Keratinocyte (primary cell): Measurements from ENCODE around the gene C1S. TPM values are rescaled to one million over a fixed set of nuclear protein-coding genes. Genes with fewer than 3 reads are reported as not detected.
A peak's percentile ranks its signal among the peaks of the same experiment; 100 is the strongest.

Source experiments
- DNase-seq: peaks from one replicate; pipeline ENCODE4 v3.0.0-alpha.2; 2011; ENCODE audit warnings: low read depth, missing footprints, low spot score
- FAIRE-seq: peaks from 2 replicates; lab custom pipeline; 2011; peaks lifted over from hg19 to GRCh38; lab: Jason Lieb, UNC
- H2AFZ ChIP-seq: 2 replicates; pipeline ENCODE4 v1.6.0; 2012; ENCODE audit warnings: low read length, control low read depth, inconsistent platforms; ENCODE audit not compliant: control insufficient read depth
- H3K27ac ChIP-seq: 2 replicates; pipeline ENCODE4 v1.5.1; 2011; ENCODE audit warnings: low read length; ENCODE audit not compliant: control insufficient read depth, insufficient read depth
- H3K27me3 ChIP-seq: 3 replicates; pipeline ENCODE4 v1.6.0; 2011; ENCODE audit warnings: low read length; ENCODE audit not compliant: control insufficient read depth, insufficient read depth; ENCODE audit errors: extremely low read depth
- H3K36me3 ChIP-seq, 2 experiments: 2 replicates in 1 of 2; 3 replicates in 1 of 2; pipeline ENCODE4 v1.5.1; 2011; ENCODE audit warnings: low read length in 2 of 2, mild to moderate bottlenecking in 1 of 2; ENCODE audit not compliant: control insufficient read depth in 2 of 2, insufficient read depth in 2 of 2; ENCODE audit errors: extremely low read depth in 1 of 2
- H3K4me1 ChIP-seq: 3 replicates; pipeline ENCODE4 v1.5.1; 2011; ENCODE audit warnings: low read length; ENCODE audit not compliant: control insufficient read depth, insufficient read depth; ENCODE audit errors: extremely low read depth
- H3K4me2 ChIP-seq: 3 replicates; pipeline ENCODE4 v1.6.0; 2011; ENCODE audit warnings: low read depth, low read length; ENCODE audit not compliant: control insufficient read depth, insufficient read depth; ENCODE audit errors: extremely low read depth
- H3K4me3 ChIP-seq, 3 experiments: fragments of 200-600 bp in 1 of 3; sonication (generic) in 1 of 3; 2 replicates in 2 of 3; 3 replicates in 1 of 3; pipeline ENCODE4 v1.5.1; 2011 to 2016; ENCODE audit warnings: low read length in 3 of 3, mild to moderate bottlenecking in 3 of 3, control low read depth in 2 of 3, inconsistent platforms in 1 of 3, low read depth in 1 of 3, mixed read lengths in 1 of 3, mixed run types in 1 of 3, moderate library complexity in 1 of 3; ENCODE audit not compliant: control insufficient read depth in 2 of 3, insufficient read depth in 2 of 3; ENCODE audit errors: extremely low read depth in 1 of 3
- H3K79me2 ChIP-seq: 2 replicates; pipeline ENCODE4 v1.6.0; 2012; ENCODE audit warnings: low read length; ENCODE audit not compliant: control insufficient read depth, insufficient read depth
- H3K9ac ChIP-seq: 3 replicates; pipeline ENCODE4 v1.6.0; 2011; ENCODE audit warnings: low read length; ENCODE audit not compliant: control insufficient read depth, insufficient read depth; ENCODE audit errors: extremely low read depth
- H3K9me1 ChIP-seq: 3 replicates; pipeline ENCODE4 v1.6.0; 2011; ENCODE audit warnings: low read length; ENCODE audit not compliant: control insufficient read depth, insufficient read depth; ENCODE audit errors: extremely low read depth
- H3K9me3 ChIP-seq: 2 replicates; pipeline ENCODE4 v1.5.1; 2012; ENCODE audit warnings: low read depth, low read length; ENCODE audit not compliant: control insufficient read depth
- H4K20me1 ChIP-seq: 3 replicates; pipeline ENCODE4 v1.6.0; 2011; ENCODE audit warnings: low read length; ENCODE audit not compliant: control insufficient read depth, insufficient read depth; ENCODE audit errors: extremely low read depth
- EZH2 ChIP-seq: IDR thresholded peaks from one replicate; pipeline ENCODE4 v1.6.1; 2012; ENCODE audit warnings: inconsistent platforms, mild to moderate bottlenecking, low read length, moderate library complexity
- dilution Hi-C: fragments of 300-500 bp; cut with MboI; formaldehyde crosslinking; loops from one replicate; pipeline ENCODE4 v1.7.0; 2020; ENCODE audit warnings: low sequenced_read_pairs; ENCODE audit not compliant: extremely low pct_ligation_motif_present
- polyA plus RNA-seq, 5 experiments: library from polyadenylated mRNA; depleted of rRNA in 3 of 5; stranded (reverse) in 3 of 5; stranded (forward) in 1 of 5; unstranded in 1 of 5; fragments of >200 nt; gene quantifications; 1 replicate in 1 of 5; 2 replicates in 3 of 5; 3 replicates in 1 of 5; pipeline versions ENCODE4 v1.2.1 to v1.2.3, GENCODE V29; 2011 to 2012; ENCODE audit warnings: missing spikeins in 2 of 5, low read depth in 1 of 5, low replicate concordance in 1 of 5
- TF ChIP-seq, protein P1 (sequence below), 3 experiments: IDR thresholded peaks in 1 of 3; conservative IDR thresholded peaks in 1 of 3; optimal IDR thresholded peaks in 1 of 3; 2 replicates in 2 of 3; 3 replicates in 1 of 3; pipeline versions ENCODE3 to v1.5.1; 2011; ENCODE audit warnings: low read length in 3 of 3, mild to moderate bottlenecking in 3 of 3, moderate library complexity in 2 of 3, control low read depth in 1 of 3, inconsistent platforms in 1 of 3; ENCODE audit not compliant: insufficient read depth in 2 of 3; ENCODE audit errors: extremely low read depth in 1 of 3

The C1S gene
- polyA plus RNA-seq, 1 donor (not counting 4 experiments of a cell fraction or from before 2014, with no cell fraction given): 2.6 TPM

GRCh38 chr12:7066596-7066995 is 6.1 kb downstream of the C1S start:
- dilution Hi-C loops: no loop called here
- no peak for DNase-seq
- H3K27ac ChIP-seq: no peak overlapping the region

DNA sequence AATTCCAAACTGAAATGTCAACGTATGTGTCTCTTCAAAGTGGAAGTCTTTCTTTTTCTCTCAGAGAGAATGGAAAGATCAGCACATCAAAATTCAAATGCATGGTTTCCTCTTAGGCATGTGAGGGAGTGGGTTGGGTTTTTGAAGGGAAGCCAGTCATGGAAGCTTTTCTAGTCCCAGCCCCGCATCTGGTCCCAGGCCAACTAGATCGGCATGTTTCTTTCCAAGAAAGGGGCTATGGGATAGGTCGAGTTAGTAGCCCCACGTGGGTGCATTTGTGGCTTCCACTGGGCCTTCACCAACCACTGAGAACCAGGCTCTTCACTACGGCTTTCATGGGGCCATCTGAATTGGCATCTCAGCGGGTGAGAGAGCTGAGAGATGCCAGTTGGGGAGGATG is 6.6 kb downstream of the C1S start:
- Histone ChIP-seq H3K27ac (no peak overlapping the region), H3K9me3 (no peaks in the 10 kb centered on the region), H2AFZ (no peak overlapping the region), H3K4me1 (peaks cover 24% of the 10 kb centered on the region), H3K27me3 (no peaks in the 10 kb centered on the region), H3K36me3 (no peaks in the 10 kb centered on the region), H4K20me1 (no peaks in the 10 kb centered on the region), H3K4me2 (peak overlapping the region; percentile 9), H3K4me3 (no peak overlapping the region), H3K79me2 (no peaks in the 10 kb centered on the region), H3K9me1 (peaks cover 2% of the 10 kb centered on the region), H3K9ac (no peak overlapping the region)
- DNase-seq: no peak
- TF ChIP-seq, protein P1, sequence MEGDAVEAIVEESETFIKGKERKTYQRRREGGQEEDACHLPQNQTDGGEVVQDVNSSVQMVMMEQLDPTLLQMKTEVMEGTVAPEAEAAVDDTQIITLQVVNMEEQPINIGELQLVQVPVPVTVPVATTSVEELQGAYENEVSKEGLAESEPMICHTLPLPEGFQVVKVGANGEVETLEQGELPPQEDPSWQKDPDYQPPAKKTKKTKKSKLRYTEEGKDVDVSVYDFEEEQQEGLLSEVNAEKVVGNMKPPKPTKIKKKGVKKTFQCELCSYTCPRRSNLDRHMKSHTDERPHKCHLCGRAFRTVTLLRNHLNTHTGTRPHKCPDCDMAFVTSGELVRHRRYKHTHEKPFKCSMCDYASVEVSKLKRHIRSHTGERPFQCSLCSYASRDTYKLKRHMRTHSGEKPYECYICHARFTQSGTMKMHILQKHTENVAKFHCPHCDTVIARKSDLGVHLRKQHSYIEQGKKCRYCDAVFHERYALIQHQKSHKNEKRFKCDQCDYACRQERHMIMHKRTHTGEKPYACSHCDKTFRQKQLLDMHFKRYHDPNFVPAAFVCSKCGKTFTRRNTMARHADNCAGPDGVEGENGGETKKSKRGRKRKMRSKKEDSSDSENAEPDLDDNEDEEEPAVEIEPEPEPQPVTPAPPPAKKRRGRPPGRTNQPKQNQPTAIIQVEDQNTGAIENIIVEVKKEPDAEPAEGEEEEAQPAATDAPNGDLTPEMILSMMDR (optimal IDR thresholded peaks at IDR 0.05 in 1 of 3, IDR thresholded peaks at IDR 0.05 in 1 of 3, conservative IDR thresholded peaks at IDR 0.05 in 1 of 3; ENCODE audit: extremely low read depth in 1 of 3, insufficient read depth in 2 of 3, low read length in 3 of 3): no peak
- no peak for TF ChIP-seq EZH2
- dilution Hi-C loops: no loop called here
- no peak for FAIRE-seq

More at GRCh38 chr12:7066596-7066995, 6.1 kb downstream of the C1S start:
- Histone ChIP-seq H3K9me3 (no peaks in the 10 kb centered on the region), H3K4me1 (peaks cover 24% of the 10 kb centered on the region), H3K79me2 (no peaks in the 10 kb centered on the region), H3K9ac (no peak overlapping the region), H3K4me3 (no peak overlapping the region), H3K4me2 (peak overlapping the region; percentile 9), H3K9me1 (peaks cover 2% of the 10 kb centered on the region), H4K20me1 (no peaks in the 10 kb centered on the region), H3K27me3 (no peaks in the 10 kb centered on the region), H2AFZ (no peak overlapping the region), H3K36me3 (no peaks in the 10 kb centered on the region)
- FAIRE-seq: peak; percentile 83
- TF ChIP-seq EZH2: no peak
- TF ChIP-seq, protein P1 (optimal IDR thresholded peaks at IDR 0.05 in 1 of 3, IDR thresholded peaks at IDR 0.05 in 1 of 3, conservative IDR thresholded peaks at IDR 0.05 in 1 of 3; ENCODE audit: extremely low read depth in 1 of 3, insufficient read depth in 2 of 3, low read length in 3 of 3): no peak
